HFF-Myc (cell line): ENCODE data around the gene CNRIP1.

Source experiments
- DNase-seq: peaks from one replicate; pipeline ENCODE4 v3.0.0-alpha.2; 2011; ENCODE audit warnings: low read depth; ENCODE audit errors: extremely low read depth
- H3K4me3 ChIP-seq: replicated peaks from 2 replicates; pipeline ENCODE4 v1.5.1; 2011; ENCODE audit warnings: low read depth, mild to moderate bottlenecking, control low read depth, low read length
- CTCF ChIP-seq: IDR thresholded peaks from 2 replicates; pipeline ENCODE4 v1.5.1; 2012; ENCODE audit warnings: mild to moderate bottlenecking, low read depth, low read length, control low read depth; ENCODE audit errors: missing control alignments

Gene CNRIP1

GRCh38 chr2:68303033-68303901 lies 16.5 kb downstream of the CNRIP1 start:
- TF ChIP-seq CTCF = no peak
- no peak for DNase-seq
- H3K4me3 ChIP-seq = no peak overlapping the region

- no peak for TF ChIP-seq CTCF
- H3K4me3 ChIP-seq = no peak overlapping the region
- no peak for DNase-seq
These were observed 17.4 kb downstream of the CNRIP1 start for GRCh38 chr2:68302281-68302875.

- no peak overlapping the region for H3K4me3 ChIP-seq
- no peak for TF ChIP-seq CTCF
- no peak for DNase-seq
These were observed 24.2 kb downstream of the CNRIP1 start for GRCh38 chr2:68295516-68295915.

- no peak for TF ChIP-seq CTCF
- no peak for DNase-seq
- no peak overlapping the region for H3K4me3 ChIP-seq
These were observed 24.8 kb downstream of the CNRIP1 start for GRCh38 chr2:68294913-68295312.

- no peak for TF ChIP-seq CTCF
- DNase-seq = no peak
- H3K4me3 ChIP-seq = no peak overlapping the region
These were observed 25.6 kb downstream of the CNRIP1 start for GRCh38 chr2:68294187-68294586.

GRCh38 chr2:68293755-68294154 lies 26.0 kb downstream of the CNRIP1 start:
- H3K4me3 ChIP-seq = no peak overlapping the region
- DNase-seq = no peak
- TF ChIP-seq CTCF = no peak
